ENCODE data around the gene FMO5.

GRCh38 chr1:147246044-147246690 lies 21.0 kb upstream of the FMO5 start:
- TF ChIP-seq CTCF (IDR thresholded peaks at IDR 0.05), result no peak
- no peak for TF ChIP-seq POLR2A (IDR thresholded peaks at IDR 0.05)
